ENCODE measurements around the gene SKAP1. TPM values are rescaled to one million over a fixed set of nuclear protein-coding genes. Genes with fewer than 3 reads are reported as not detected.

SKAP1 gene
- total and polyA plus RNA-seq, 10 donors = 11.5 to 28.9 (median 20.5) TPM

DNA sequence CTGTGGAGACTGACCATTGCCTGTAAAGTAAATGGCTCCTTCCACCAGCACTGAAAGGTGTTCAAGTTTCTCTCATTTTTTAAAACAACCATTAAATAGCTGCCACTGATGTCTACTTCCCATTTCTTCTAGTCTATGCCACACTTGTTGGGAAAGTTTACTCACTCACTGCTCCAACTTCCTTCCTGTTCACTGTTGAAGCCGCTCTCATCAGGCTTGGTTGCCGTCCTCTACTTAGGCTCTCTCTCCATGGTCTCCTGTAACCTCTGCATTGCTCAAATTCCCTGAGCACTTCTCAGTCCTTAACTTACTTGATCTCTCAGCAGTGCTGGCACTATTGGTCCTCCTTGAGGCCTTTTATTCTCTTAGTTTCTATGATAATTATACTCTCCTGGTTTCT lies 290.1 kb downstream of the SKAP1 start:
- DNase-seq = no peak
- WGBS, 5 donors = 19 to 34% (median 22%) methylated on average over 2 of the region's 2 CpGs
- intact Hi-C loops (cut with DNase I; ENCODE audit: low total_unique reads) = no loop called here

DNA sequence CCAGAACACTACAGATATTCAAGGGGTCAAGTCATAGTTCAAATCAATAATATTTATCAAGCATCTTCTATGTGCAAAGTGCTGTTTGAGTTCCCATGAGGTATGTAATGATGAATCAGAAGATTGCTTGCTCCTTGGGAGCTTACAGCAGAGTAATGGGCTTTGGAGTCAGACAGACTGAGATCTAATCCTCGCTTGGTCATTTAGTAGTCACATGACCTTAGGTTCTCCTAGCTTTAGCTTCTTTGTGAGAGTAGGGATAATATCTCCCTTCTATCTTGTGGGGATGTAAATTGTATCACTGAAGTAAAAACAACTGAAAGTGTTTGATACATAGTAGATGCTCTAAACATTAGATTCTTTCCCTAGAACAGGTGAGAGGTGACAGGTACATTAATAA lies 292.4 kb downstream of the SKAP1 start:
- intact Hi-C loops (cut with DNase I; ENCODE audit: low total_unique reads) = no loop called here
- H3K4me1 ChIP-seq = peaks cover 0 to 10% (median 2%) of the 10 kb centered on the region in 6 donors

More for the DNA sequence above, 290.1 kb downstream of the SKAP1 start:
- Histone ChIP-seq H3K4me1 (peaks cover 0 to 10% (median 2%) of the 10 kb centered on the region in 6 donors), H3K9me3 (no peaks in the 10 kb centered on the region), H3K27me3 (replicated peaks in 1 of 7) (peaks cover 0 to 17% (median 0%) of the 10 kb centered on the region in 7 donors), H3K27ac (peak overlapping the region in 1 of 8 donors; percentile 30), H3K36me3 (peaks cover 0 to 19% (median 0%) of the 10 kb centered on the region in 6 donors), H3K4me3 (no peak overlapping the region)
- TF ChIP-seq POLR2AphosphoS5 (IDR thresholded peaks at IDR 0.05) (no peak), POLR2A (IDR thresholded peaks at IDR 0.05) (no peak)
- TF ChIP-seq, protein P1, sequence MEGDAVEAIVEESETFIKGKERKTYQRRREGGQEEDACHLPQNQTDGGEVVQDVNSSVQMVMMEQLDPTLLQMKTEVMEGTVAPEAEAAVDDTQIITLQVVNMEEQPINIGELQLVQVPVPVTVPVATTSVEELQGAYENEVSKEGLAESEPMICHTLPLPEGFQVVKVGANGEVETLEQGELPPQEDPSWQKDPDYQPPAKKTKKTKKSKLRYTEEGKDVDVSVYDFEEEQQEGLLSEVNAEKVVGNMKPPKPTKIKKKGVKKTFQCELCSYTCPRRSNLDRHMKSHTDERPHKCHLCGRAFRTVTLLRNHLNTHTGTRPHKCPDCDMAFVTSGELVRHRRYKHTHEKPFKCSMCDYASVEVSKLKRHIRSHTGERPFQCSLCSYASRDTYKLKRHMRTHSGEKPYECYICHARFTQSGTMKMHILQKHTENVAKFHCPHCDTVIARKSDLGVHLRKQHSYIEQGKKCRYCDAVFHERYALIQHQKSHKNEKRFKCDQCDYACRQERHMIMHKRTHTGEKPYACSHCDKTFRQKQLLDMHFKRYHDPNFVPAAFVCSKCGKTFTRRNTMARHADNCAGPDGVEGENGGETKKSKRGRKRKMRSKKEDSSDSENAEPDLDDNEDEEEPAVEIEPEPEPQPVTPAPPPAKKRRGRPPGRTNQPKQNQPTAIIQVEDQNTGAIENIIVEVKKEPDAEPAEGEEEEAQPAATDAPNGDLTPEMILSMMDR (IDR thresholded peaks at IDR 0.05 in 8 of 11, conservative IDR thresholded peaks at IDR 0.05 in 3 of 11) = no peak

DNA sequence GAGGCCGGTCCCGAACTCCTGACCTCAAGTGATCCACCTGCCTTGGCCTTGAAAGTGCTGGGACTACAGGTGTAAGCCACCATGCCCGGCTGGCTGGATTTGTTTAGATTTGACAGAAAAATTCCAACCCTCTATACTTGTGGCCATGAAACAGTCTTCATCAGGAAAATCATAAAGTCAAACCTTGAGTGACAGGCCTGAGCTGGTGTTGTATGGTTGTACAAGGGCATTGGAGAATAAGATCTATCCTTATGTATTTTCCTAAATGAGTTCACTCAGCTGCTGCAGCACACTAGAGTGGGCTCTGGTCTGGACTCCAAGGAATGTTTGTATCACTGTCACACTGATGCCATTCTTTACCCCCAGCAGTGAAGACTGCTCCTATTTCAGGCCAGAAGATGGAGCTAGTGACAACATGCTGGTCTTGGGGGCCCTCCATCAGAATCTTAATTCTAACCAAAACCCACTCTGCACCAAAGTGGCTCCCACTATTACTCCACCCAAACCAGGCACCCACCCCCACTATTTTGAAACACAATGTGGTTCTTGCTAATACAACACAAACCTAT lies 295.0 kb downstream of the SKAP1 start:
- TF ChIP-seq POLR2AphosphoS5 (IDR thresholded peaks at IDR 0.05) (no peak), POLR2A (IDR thresholded peaks at IDR 0.05) (no peak)
- TF ChIP-seq, protein P1 (IDR thresholded peaks at IDR 0.05 in 8 of 11, conservative IDR thresholded peaks at IDR 0.05 in 3 of 11) = no peak
- Histone ChIP-seq H3K4me3 (no peak overlapping the region), H3K27ac (no peak overlapping the region), H3K4me1 (peaks cover 0 to 12% (median 2%) of the 10 kb centered on the region in 6 donors), H3K27me3 (replicated peaks in 1 of 7) (no peaks in the 10 kb centered on the region), H3K36me3 (peaks cover 0 to 13% (median 0%) of the 10 kb centered on the region in 6 donors), H3K9me3 (no peaks in the 10 kb centered on the region)
- DNase-seq = no peak
- 87 to 91% (median 89%) methylated on average over 3 of the region's 3 CpGs for WGBS, 5 donors
- intact Hi-C loops (cut with DNase I; ENCODE audit: low total_unique reads) = loop anchor here (5.0 kb wide), 1 partner anchor 48 kb away; no protein-coding TSS in a partner anchor

More for the DNA sequence above, 292.4 kb downstream of the SKAP1 start:
- no peak for TF ChIP-seq POLR2A (IDR thresholded peaks at IDR 0.05)
- TF ChIP-seq, protein P1 (IDR thresholded peaks at IDR 0.05 in 8 of 11, conservative IDR thresholded peaks at IDR 0.05 in 3 of 11) = no peak
- TF ChIP-seq POLR2AphosphoS5 (IDR thresholded peaks at IDR 0.05) = no peak
- H3K27ac ChIP-seq = no peak overlapping the region
- no peak overlapping the region for H3K4me3 ChIP-seq
- no peak for DNase-seq
- H3K36me3 ChIP-seq = peaks cover 0 to 13% (median 0%) of the 10 kb centered on the region in 6 donors
- no peaks in the 10 kb centered on the region for H3K9me3 ChIP-seq
- no peaks in the 10 kb centered on the region for H3K27me3 ChIP-seq (replicated peaks in 1 of 7)
- 81 to 87% (median 82%) methylated on average over 1 of the region's 1 CpG for WGBS, 5 donors

DNA sequence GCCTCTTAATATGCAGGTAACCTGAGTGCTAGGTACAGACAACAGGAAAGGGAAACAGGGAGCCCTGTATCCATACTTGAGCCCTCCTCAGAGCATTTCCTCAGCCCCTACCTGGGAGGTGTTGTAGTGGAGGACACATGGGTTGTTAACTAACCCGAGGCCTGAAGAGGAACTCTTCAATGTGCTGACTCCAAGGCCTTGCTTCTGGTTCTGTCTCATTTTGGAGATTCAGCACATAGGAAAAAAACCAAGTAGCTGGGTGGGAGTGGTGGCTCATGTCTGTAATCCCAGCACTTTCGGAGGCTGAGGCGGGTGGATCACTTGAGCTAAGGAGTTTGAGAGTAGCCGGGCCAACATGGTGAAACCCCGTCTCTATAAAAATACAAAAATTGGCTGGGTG lies 297.6 kb downstream of the SKAP1 start:
- H3K27ac ChIP-seq = peak overlapping the region in 3 of 8 donors; percentile 15 to 51 (median 18)
- no peak overlapping the region for H3K4me3 ChIP-seq
- WGBS, 5 donors = 77 to 85% (median 80%) methylated on average over 5 of the region's 5 CpGs
- peaks cover 0 to 7% (median 0%) of the 10 kb centered on the region in 6 donors for H3K4me1 ChIP-seq
- no peaks in the 10 kb centered on the region for H3K27me3 ChIP-seq (replicated peaks in 1 of 7)
- DNase-seq = no peak
- no peaks in the 10 kb centered on the region for H3K9me3 ChIP-seq
- intact Hi-C loops (cut with DNase I; ENCODE audit: low total_unique reads) = loop anchor here (5.0 kb wide), 1 partner anchor 45 kb away; no protein-coding TSS in a partner anchor
- TF ChIP-seq, protein P1 (IDR thresholded peaks at IDR 0.05 in 8 of 11, conservative IDR thresholded peaks at IDR 0.05 in 3 of 11) = no peak
- no peak for TF ChIP-seq POLR2A (IDR thresholded peaks at IDR 0.05)
- H3K36me3 ChIP-seq = peaks cover 0 to 13% (median 0%) of the 10 kb centered on the region in 6 donors
